ENCODE measurements around the gene AIPL1.

Gene AIPL1

GRCh38 chr17:6413065-6413464 lies 21.9 kb downstream of the AIPL1 start:
- no peak for DNase-seq

- DNase-seq, result no peak
Measured at GRCh38 chr17:6408735-6409134, 26.2 kb downstream of the AIPL1 start.

- DNase-seq, result no peak
Measured at GRCh38 chr17:6408276-6408675, 26.6 kb downstream of the AIPL1 start.

DNA sequence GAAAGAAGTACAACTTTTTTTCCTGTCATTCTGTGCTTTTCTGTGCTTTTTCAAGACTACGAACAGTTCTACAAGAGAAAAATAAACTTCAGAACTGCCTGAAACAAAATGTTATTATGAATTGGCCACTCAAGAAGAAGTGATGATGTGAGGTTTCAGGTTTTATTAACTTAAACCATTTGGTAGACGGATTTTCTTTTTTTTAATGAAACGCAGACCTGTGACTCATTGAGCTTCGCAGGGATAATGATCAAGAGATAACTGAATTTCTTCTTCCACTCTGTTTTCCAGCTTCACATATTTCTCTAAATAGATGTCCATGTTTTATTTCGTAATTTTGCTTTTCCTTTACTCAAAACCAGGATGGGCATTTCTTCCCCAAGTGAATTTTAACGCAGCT lies 32.7 kb downstream of the AIPL1 start:
- no peak for DNase-seq

- DNase-seq, result no peak
Measured at GRCh38 chr17:6398955-6399354, 36.0 kb downstream of the AIPL1 start.

- DNase-seq, result no peak
Measured at GRCh38 chr17:6394055-6394606, 40.8 kb downstream of the AIPL1 start.

GRCh38 chr17:6393351-6393952 lies 41.5 kb downstream of the AIPL1 start:
- no peak for DNase-seq

- DNase-seq, result no peak
Measured at GRCh38 chr17:6392609-6393350, 42.1 kb downstream of the AIPL1 start.

- no peak for DNase-seq
Measured at GRCh38 chr17:6388416-6388815, 46.5 kb downstream of the AIPL1 start.

GRCh38 chr17:6387858-6388257 lies 47.1 kb downstream of the AIPL1 start:
- no peak for DNase-seq

DNA sequence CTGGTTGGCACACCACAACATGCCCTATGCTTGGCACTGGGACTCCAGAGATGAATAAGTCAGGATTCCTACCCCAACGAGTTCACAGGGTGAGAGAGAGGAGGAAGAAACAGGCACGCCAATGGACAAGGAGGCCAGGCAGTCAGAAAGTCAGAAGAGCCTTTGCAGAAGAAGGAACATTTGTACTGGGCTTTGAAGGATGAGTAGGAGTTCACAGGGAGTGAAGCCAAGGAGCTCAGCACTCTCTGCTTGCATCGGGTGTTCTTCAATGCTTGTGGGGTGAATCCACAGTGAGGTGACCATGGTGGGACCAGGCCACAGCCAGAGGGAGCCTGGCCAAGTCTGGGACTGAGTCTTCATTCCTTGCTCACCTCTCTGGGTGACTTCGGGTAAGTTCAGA lies 47.5 kb downstream of the AIPL1 start:
- no peak for DNase-seq

DNA sequence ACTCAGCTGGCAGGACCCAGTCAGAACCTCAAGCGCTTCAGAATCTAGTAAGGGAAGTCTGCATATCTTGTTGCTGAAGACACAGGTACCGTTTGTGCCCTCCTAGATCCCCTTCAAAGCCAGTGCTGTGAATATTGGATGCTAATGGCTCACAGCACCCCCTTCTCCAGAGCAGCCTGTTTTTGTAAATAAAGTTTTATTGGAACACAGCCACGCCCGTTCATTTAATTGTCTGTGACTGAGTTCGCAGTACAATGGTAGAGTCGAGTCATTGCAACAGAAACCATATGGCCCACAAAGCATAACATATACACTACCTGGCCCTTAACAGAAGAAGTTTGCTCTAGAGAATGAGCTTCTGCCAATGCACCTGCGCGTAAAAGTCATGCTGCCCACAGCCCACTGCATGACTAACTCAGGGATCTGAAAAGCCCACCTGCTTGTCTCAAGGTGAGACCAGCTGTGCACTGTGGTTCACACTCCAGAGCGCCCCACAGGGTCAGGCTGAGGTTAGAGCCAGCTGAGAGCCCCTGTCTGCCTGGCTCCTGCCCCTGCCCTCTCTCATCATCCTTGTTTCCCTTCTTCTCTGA lies 48.8 kb downstream of the AIPL1 start:
- no peak for DNase-seq

- no peak for DNase-seq
Measured at GRCh38 chr17:6384481-6384880, 50.4 kb downstream of the AIPL1 start.

DNA sequence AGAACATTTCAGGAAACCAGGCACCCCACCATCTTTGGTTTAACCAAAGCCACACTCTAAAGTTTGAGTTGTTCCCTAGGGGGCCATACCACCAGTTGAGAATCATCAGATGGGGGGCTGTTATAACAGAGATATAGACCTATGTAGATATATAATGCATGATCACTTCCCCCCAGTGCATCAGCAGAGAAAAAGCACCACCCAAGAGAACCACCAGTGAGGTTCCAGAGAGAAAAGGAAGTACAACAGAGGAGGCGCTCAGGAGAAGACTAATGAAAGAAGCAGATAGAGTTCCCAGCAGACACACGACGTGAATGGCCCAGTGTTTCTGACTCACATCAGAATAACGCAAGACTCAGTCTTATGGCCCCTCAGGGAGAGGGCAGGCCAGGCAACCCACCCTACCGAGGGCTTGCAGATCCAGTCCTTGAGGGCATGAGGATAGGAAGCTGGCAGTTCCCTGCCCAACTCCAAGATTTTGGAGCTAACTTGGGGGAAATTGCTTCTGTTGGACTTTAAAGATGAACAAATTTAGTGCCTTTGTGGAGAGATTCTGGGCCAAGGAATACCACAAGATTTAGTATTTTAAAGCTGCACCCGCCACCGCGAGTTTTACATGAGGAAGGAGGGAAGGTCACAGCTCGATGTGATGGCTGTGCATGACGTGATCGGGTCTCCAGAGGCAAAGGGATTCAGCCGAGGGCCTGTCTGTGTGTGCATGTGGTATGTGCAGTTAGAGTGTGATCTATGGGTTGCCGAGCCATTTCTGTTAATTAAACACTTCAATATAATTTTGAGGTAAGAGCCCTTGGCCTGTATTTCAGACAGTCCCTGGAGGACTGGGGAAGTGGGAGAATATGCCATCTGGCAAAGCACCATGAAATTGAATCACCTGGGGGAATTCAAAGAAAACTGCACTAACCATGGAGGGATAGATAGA lies 53.1 kb downstream of the AIPL1 start:
- DNase-seq, result no peak

DNA sequence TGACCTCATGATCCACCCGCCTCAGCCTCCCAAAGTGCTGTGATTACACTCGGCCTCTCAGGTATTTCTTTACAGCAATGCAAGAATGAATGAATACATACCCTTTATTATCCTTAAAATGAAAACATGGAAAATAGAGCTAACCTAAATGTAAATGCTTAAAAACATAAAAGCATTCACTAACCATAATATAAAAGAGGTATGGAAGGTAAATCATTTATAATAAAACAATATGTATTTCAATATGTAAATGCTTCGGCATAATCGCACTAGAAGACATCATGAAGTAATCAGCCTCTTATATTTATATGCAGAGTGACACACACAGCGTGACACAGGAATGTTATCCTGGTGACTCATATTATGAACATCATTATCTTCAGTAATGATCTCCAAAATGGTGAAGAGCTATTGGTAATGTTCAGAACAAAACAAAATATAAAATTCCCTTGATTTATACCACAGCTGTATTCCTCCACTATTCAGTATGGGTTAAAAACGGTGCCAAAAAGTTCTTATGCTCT lies 53.9 kb downstream of the AIPL1 start:
- no peak for DNase-seq

DNA sequence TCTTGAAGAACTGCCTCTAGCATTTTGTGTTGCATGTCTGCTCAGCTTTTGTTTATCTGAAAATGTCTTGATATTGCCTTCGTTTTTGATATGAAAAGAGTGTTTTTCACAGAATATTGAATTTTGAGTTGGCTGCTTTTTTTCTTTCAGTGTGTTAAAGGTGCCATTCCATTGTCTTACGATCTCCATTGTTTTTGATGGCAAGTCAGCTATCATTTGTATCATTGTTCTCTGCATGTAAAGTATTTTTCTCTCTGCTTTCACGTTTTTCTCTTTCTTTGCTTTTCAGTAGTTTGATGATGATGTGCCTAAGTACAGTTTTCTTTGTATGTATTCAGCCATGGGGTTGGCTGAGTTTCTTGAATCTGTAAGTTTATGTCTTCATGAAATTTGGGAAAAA lies 57.0 kb downstream of the AIPL1 start:
- DNase-seq, result no peak

GRCh38 chr17:6376931-6377361 lies 58.0 kb downstream of the AIPL1 start:
- DNase-seq, result no peak

GRCh38 chr17:6374761-6375312 lies 60.1 kb downstream of the AIPL1 start:
- no peak for DNase-seq

- no peak for DNase-seq
Measured at GRCh38 chr17:6374271-6374691, 60.6 kb downstream of the AIPL1 start.
